WTC11 (cell line): Measurements from ENCODE around the gene CCDC89. TPM values are rescaled to one million over a fixed set of nuclear protein-coding genes. Genes with fewer than 3 reads are reported as not detected.

Experiments
- ATAC-seq: fragments of 200-7000 bp; cut with Tn5 transposase; 2 replicates; pipeline ENCODE4 v1.10.0; 2021; ENCODE audit warnings: mild to moderate bottlenecking, moderate library complexity
- CTCF ChIA-PET: fragments of 300-600 bp; sonication (Branson Sonifier 250); formaldehyde crosslinking; loops from one replicate; lab custom pipeline; 2021; ENCODE audit warnings: antibody characterized with exemption; lab: Charles Lee
- POLR2A ChIA-PET: fragments of 350-600 bp; sonication (Branson Sonifier 250); formaldehyde crosslinking; loops from one replicate; lab custom pipeline; 2021; ENCODE audit warnings: antibody characterized with exemption; lab: Charles Lee
- DNase-seq: peaks from one replicate; pipeline ENCODE4 v3.0.0; 2021; ENCODE audit warnings: low spot score
- H3K27ac Mint-ChIP-seq: 2 replicates; pipeline ENCODE4 v1.8.0; 2021; ENCODE audit warnings: mixed read lengths
- H3K27me3 Mint-ChIP-seq: 2 replicates; pipeline ENCODE4 v1.8.0; 2021; ENCODE audit warnings: low read depth, mild to moderate bottlenecking, moderate library complexity, mixed read lengths
- H3K36me3 Mint-ChIP-seq: 2 replicates; pipeline ENCODE4 v1.8.0; 2021; ENCODE audit warnings: mixed read lengths
- H3K4me1 Mint-ChIP-seq: 2 replicates; pipeline ENCODE4 v1.8.0; 2022; ENCODE audit warnings: mixed read lengths
- H3K4me3 Mint-ChIP-seq: 2 replicates; pipeline ENCODE4 v1.8.0; 2021; ENCODE audit warnings: mild to moderate bottlenecking, moderate library complexity, mixed read lengths
- H3K9me3 Mint-ChIP-seq: 2 replicates; pipeline ENCODE4 v1.8.0; 2021; ENCODE audit warnings: mixed read lengths
- AFF4 ChIP-seq: sonication (generic); formaldehyde crosslinking; IDR thresholded peaks from 2 replicates; pipeline ENCODE4 v1.8.1; 2023; ENCODE audit warnings: mild to moderate bottlenecking, missing genetic modification reagents, borderline replicate concordance
- ARID4B ChIP-seq: sonication (generic); formaldehyde crosslinking; IDR thresholded peaks from 2 replicates; pipeline ENCODE4 v1.8.0; 2023; ENCODE audit warnings: missing genetic modification reagents, mild to moderate bottlenecking, borderline replicate concordance
- ATF2 ChIP-seq: sonication (generic); formaldehyde crosslinking; IDR thresholded peaks from 2 replicates; pipeline ENCODE4 v1.8.1; 2022; ENCODE audit warnings: low read depth, missing genetic modification reagents, borderline replicate concordance
- ATF6 ChIP-seq: sonication (generic); formaldehyde crosslinking; IDR thresholded peaks from 2 replicates; pipeline ENCODE4 v1.8.1; 2023; ENCODE audit warnings: mild to moderate bottlenecking, missing genetic modification reagents
- CREB1 ChIP-seq: sonication (generic); formaldehyde crosslinking; IDR thresholded peaks from 2 replicates; pipeline ENCODE4 v1.8.0; 2023; ENCODE audit warnings: mild to moderate bottlenecking, missing genetic modification reagents
- E2F5 ChIP-seq: sonication (generic); formaldehyde crosslinking; IDR thresholded peaks from 2 replicates; pipeline ENCODE4 v1.8.1; 2022; ENCODE audit warnings: mild to moderate bottlenecking, moderate library complexity, missing genetic modification reagents
- ETV6 ChIP-seq: sonication (generic); formaldehyde crosslinking; IDR thresholded peaks from 2 replicates; pipeline ENCODE4 v1.8.1; 2022; ENCODE audit warnings: mild to moderate bottlenecking, missing genetic modification reagents
- GRHL2 ChIP-seq: fragments of 250-450 bp; sonication (Bioruptor Pico); IDR thresholded peaks from 2 replicates; pipeline ENCODE4 v1.8.0; 2022; ENCODE audit warnings: mild to moderate bottlenecking, moderate library complexity; ENCODE audit not compliant: insufficient replicate concordance, severe bottlenecking
- IRF1 ChIP-seq: sonication (generic); formaldehyde crosslinking; IDR thresholded peaks from 2 replicates; pipeline ENCODE4 v1.8.0; 2023; ENCODE audit warnings: missing genetic modification reagents
- RELA ChIP-seq: sonication (generic); formaldehyde crosslinking; IDR thresholded peaks from 2 replicates; pipeline ENCODE4 v1.8.1; 2022; ENCODE audit warnings: missing genetic modification reagents, mild to moderate bottlenecking, borderline replicate concordance
- RORB ChIP-seq: fragments of 250-450 bp; sonication (Bioruptor Pico); IDR thresholded peaks from 2 replicates; pipeline ENCODE4 v1.9.0; 2021; ENCODE audit warnings: mild to moderate bottlenecking
- SP1 ChIP-seq: sonication (generic); formaldehyde crosslinking; conservative IDR thresholded peaks from 2 replicates; pipeline ENCODE4 v1.8.1; 2022; ENCODE audit warnings: missing genetic modification reagents
- TEAD1 ChIP-seq: sonication (generic); formaldehyde crosslinking; IDR thresholded peaks from 2 replicates; pipeline ENCODE4 v1.8.0; 2022; ENCODE audit warnings: mild to moderate bottlenecking, missing genetic modification reagents
- USF1 ChIP-seq: sonication (generic); formaldehyde crosslinking; IDR thresholded peaks from 2 replicates; pipeline ENCODE4 v1.8.0; 2022; ENCODE audit warnings: mild to moderate bottlenecking, missing genetic modification reagents
- ZMAT4 ChIP-seq: fragments of 250-450 bp; sonication (Bioruptor Pico); IDR thresholded peaks from 2 replicates; pipeline ENCODE4 v1.9.0; 2021; ENCODE audit warnings: mild to moderate bottlenecking
- ZNF121 ChIP-seq: sonication (generic); formaldehyde crosslinking; IDR thresholded peaks from 2 replicates; pipeline ENCODE4 v1.8.0; 2023; ENCODE audit warnings: missing genetic modification reagents
- ZNF232 ChIP-seq: sonication (generic); formaldehyde crosslinking; IDR thresholded peaks from 2 replicates; pipeline ENCODE4 v1.8.0; 2022; ENCODE audit warnings: mild to moderate bottlenecking, missing genetic modification reagents
- ZNF263 ChIP-seq: sonication (generic); formaldehyde crosslinking; IDR thresholded peaks from 2 replicates; pipeline ENCODE4 v1.8.1; 2022; ENCODE audit warnings: low read depth, mild to moderate bottlenecking, moderate library complexity, missing genetic modification reagents
- total RNA-seq: library from RNA; stranded (reverse); gene quantifications from 3 replicates; pipeline ENCODE4 v1.2.3, GENCODE V29; 2021

Gene CCDC89
- total RNA-seq, 1 experiment from 2014 or later, result not detected

- TF ChIP-seq ARID4B (CRISPR knock-in tag) (no peak), USF1 (CRISPR knock-in tag) (no peak), TEAD1 (no peak), SP1 (CRISPR knock-in tag) (no peak), ATF6 (CRISPR knock-in tag) (no peak), E2F5 (no peak), RORB (CRISPR knock-in tag) (no peak), ZNF263 (no peak), AFF4 (CRISPR knock-in tag) (no peak)
Observed at GRCh38 chr11:85666687-85667086, 19.3 kb downstream of the CCDC89 start (continued).

- H3K36me3 Mint-ChIP-seq, result peaks cover 30% of the 10 kb centered on the region
- peak overlapping the region; percentile 88 for H3K27ac Mint-ChIP-seq
- ATAC-seq (no peak), DNase-seq (no peak)
- peaks cover 10% of the 10 kb centered on the region for H3K27me3 Mint-ChIP-seq
- TF ChIP-seq ZMAT4 (CRISPR knock-in tag) (no peak), GRHL2 (CRISPR knock-in tag) (no peak), ZNF121 (CRISPR knock-in tag) (no peak), RELA (CRISPR knock-in tag) (no peak), CREB1 (CRISPR knock-in tag) (no peak), ETV6 (no peak), ZNF232 (CRISPR knock-in tag) (no peak), ATF2 (CRISPR knock-in tag) (no peak), IRF1 (no peak), ZNF263 (no peak)
- peaks cover 4% of the 10 kb centered on the region for H3K9me3 Mint-ChIP-seq
- H3K4me3 Mint-ChIP-seq, result no peak overlapping the region; the same call in 1 of the 2 replicates
- H3K4me1 Mint-ChIP-seq, result peaks cover 21% of the 10 kb centered on the region
- ChIA-PET POLR2A (interaction anchor here (0.7 kb wide), 1 partner anchor 402 kb away, joined by 3 read pairs; no protein-coding TSS in a partner anchor), CTCF (no interaction called here)
Observed at GRCh38 chr11:85665733-85666132, 20.3 kb downstream of the CCDC89 start.
